NCI-H146 treated with DMSO at 0.1 percent for 48 hours (cell line): ENCODE measurements around the gene NDUFS5.
"Not testable (repeated sequence)": the region's sequence is repeated elsewhere in the genome, so short reads cannot be mapped to it uniquely, and the experiment has no call there.

Experiments
- DNase-seq: peaks from one replicate; lab custom pipeline; 2025; ENCODE audit not compliant: unreplicated experiment; lab: John Stamatoyannopoulos, UW

NDUFS5 gene

GRCh38 chr1:39026051-39026865 is at the start of gene NDUFS5:
Gene NDUFS5 (plus strand): TSS chr1:39026350. CDS start chr1:39028725, 2,375 bp downstream.
- peak; percentile 56 for DNase-seq

- DNase-seq = not testable (repeated sequence)
Measured at GRCh38 chr1:38977399-38978244, 48.5 kb upstream of the NDUFS5 start.

- not testable (repeated sequence) for DNase-seq
Measured at GRCh38 chr1:38978245-38978542, 48.0 kb upstream of the NDUFS5 start.

- DNase-seq = peak; percentile 55
Measured at GRCh38 chr1:38979380-38979779, 46.8 kb upstream of the NDUFS5 start.

- no peak for DNase-seq
Measured at GRCh38 chr1:38989979-38990378, 36.2 kb upstream of the NDUFS5 start.

GRCh38 chr1:38990386-38990737 is 35.8 kb upstream of the NDUFS5 start:
- DNase-seq = no peak

GRCh38 chr1:38990738-38991637 is 35.2 kb upstream of the NDUFS5 start, which contains the start of gene AKIRIN1:
Gene AKIRIN1 (plus strand): TSS chr1:38991276. CDS start chr1:38991381, 105 bp downstream.
- peak; percentile 67 for DNase-seq

- no peak for DNase-seq
Measured at GRCh38 chr1:38991638-38992411, 34.3 kb upstream of the NDUFS5 start.

GRCh38 chr1:38992412-38993111 is 33.6 kb upstream of the NDUFS5 start:
- no peak for DNase-seq

GRCh38 chr1:38994196-38994595 is 32.0 kb upstream of the NDUFS5 start:
- no peak for DNase-seq

GRCh38 chr1:38997034-38997900 is 28.9 kb upstream of the NDUFS5 start:
- DNase-seq = no peak

GRCh38 chr1:38997901-38998190 is 28.3 kb upstream of the NDUFS5 start:
- no peak for DNase-seq

- no peak for DNase-seq
Measured at GRCh38 chr1:39001516-39002421, 24.4 kb upstream of the NDUFS5 start.

GRCh38 chr1:39003281-39003680 is 22.9 kb upstream of the NDUFS5 start:
- DNase-seq = no peak

GRCh38 chr1:39003794-39004193 is 22.4 kb upstream of the NDUFS5 start:
- DNase-seq = no peak

- DNase-seq = no peak
Measured at GRCh38 chr1:39006287-39006686, 19.9 kb upstream of the NDUFS5 start.

- DNase-seq = no peak
Measured at GRCh38 chr1:39006726-39007645, 19.2 kb upstream of the NDUFS5 start.
